MM.1S (cell line): Measurements from ENCODE around the gene PAM16.

Source experiments
- DNase-seq: peaks from one replicate; pipeline ENCODE4 v3.0.0-alpha.2; 2015
- H2AFZ ChIP-seq: fragments of 300-600 bp; sonication (generic); 2 replicates; pipeline ENCODE4 v1.6.0; 2016; ENCODE audit warnings: antibody characterized with exemption, low read length
- H3F3A ChIP-seq: fragments of 300-600 bp; sonication (generic); 2 replicates; pipeline ENCODE4 v1.6.1; 2016; ENCODE audit warnings: mild to moderate bottlenecking, antibody characterized with exemption, low read length, moderate library complexity, mixed read lengths; ENCODE audit not compliant: insufficient read depth
- H3K27ac ChIP-seq: fragments of 300-600 bp; sonication (generic); 2 replicates; pipeline ENCODE4 v1.5.1; 2016; ENCODE audit warnings: mild to moderate bottlenecking, low read length
- H3K27me3 ChIP-seq: fragments of 300-600 bp; sonication (generic); replicated peaks from 2 replicates; pipeline ENCODE4 v1.6.0; 2016; ENCODE audit warnings: low read length; ENCODE audit not compliant: insufficient read depth
- H3K36me3 ChIP-seq: fragments of 300-600 bp; sonication (generic); replicated peaks from 2 replicates; pipeline ENCODE4 v1.6.1; 2016; ENCODE audit warnings: mild to moderate bottlenecking, low read length, mixed read lengths; ENCODE audit not compliant: insufficient read depth
- H3K4me1 ChIP-seq: fragments of 300-600 bp; sonication (generic); 2 replicates; pipeline ENCODE4 v1.6.1; 2016; ENCODE audit warnings: low read length, mixed read lengths
- H3K4me2 ChIP-seq: fragments of 300-600 bp; sonication (generic); 2 replicates; pipeline ENCODE4 v1.6.0; 2016; ENCODE audit warnings: low read depth, low read length
- H3K4me3 ChIP-seq: fragments of 300-600 bp; sonication (generic); 2 replicates; pipeline ENCODE4 v1.5.1; 2016; ENCODE audit warnings: low read length, mixed read lengths
- H3K79me2 ChIP-seq: fragments of 300-600 bp; sonication (generic); 2 replicates; pipeline ENCODE4 v1.6.1; 2016; ENCODE audit warnings: mixed run types, low read length, mixed read lengths
- H3K9ac ChIP-seq: fragments of 300-600 bp; sonication (generic); 2 replicates; pipeline ENCODE4 v1.6.1; 2016; ENCODE audit warnings: low read length, mixed read lengths
- H3K9me2 ChIP-seq: fragments of 300-600 bp; sonication (generic); replicated peaks from 2 replicates; pipeline ENCODE4 v1.6.1; 2016; ENCODE audit warnings: mild to moderate bottlenecking, low read length, mixed read lengths; ENCODE audit not compliant: insufficient read depth
- H3K9me3 ChIP-seq: fragments of 300-600 bp; sonication (generic); replicated peaks from 2 replicates; pipeline ENCODE4 v1.6.1; 2016; ENCODE audit warnings: mild to moderate bottlenecking, low read length, mixed read lengths; ENCODE audit not compliant: insufficient read depth
- H4K20me1 ChIP-seq: fragments of 300-600 bp; sonication (generic); 2 replicates; pipeline ENCODE4 v1.6.1; 2016; ENCODE audit warnings: mild to moderate bottlenecking, low read length, moderate library complexity, mixed read lengths; ENCODE audit not compliant: insufficient read depth
- CTCF ChIP-seq: fragments of 300-600 bp; sonication (generic); IDR thresholded peaks from 2 replicates; pipeline ENCODE4 v1.5.1; 2016; ENCODE audit warnings: antibody characterized with exemption, low read length, mixed read lengths
- EZH2 ChIP-seq: fragments of 300-600 bp; sonication (generic); optimal IDR thresholded peaks from 2 replicates; pipeline ENCODE3; 2017; ENCODE audit warnings: low read depth, mild to moderate bottlenecking, antibody characterized with exemption, low read length, mixed read lengths
- EZH2phosphoT487 ChIP-seq: fragments of 300-600 bp; sonication (generic); IDR thresholded peaks from 2 replicates; pipeline ENCODE4 v1.6.1; 2018; ENCODE audit warnings: antibody characterized with exemption, low read length

The PAM16 gene

GRCh38 chr16:4378161-4378666, 27.1 kb upstream of the PAM16 start:
- DNase-seq = no peak
- Histone ChIP-seq H3K4me2 (no peak overlapping the region), H3K9me3 (no peaks in the 10 kb centered on the region), H3F3A (no peaks in the 10 kb centered on the region), H2AFZ (no peak overlapping the region), H3K4me3 (no peak overlapping the region), H3K9me2 (no peaks in the 10 kb centered on the region), H3K79me2 (no peaks in the 10 kb centered on the region; the same call in 1 of the 2 replicates), H3K27ac (no peak overlapping the region), H3K27me3 (no peaks in the 10 kb centered on the region), H3K36me3 (no peaks in the 10 kb centered on the region), H4K20me1 (no peaks in the 10 kb centered on the region), H3K4me1 (no peaks in the 10 kb centered on the region), H3K9ac (no peak overlapping the region)
- TF ChIP-seq EZH2 = no peak
- no peak for TF ChIP-seq CTCF
- no peak for TF ChIP-seq EZH2phosphoT487

- H3K9ac ChIP-seq = no peak overlapping the region
- H4K20me1 ChIP-seq = no peaks in the 10 kb centered on the region
- H2AFZ ChIP-seq = no peak overlapping the region
- H3K4me1 ChIP-seq = no peaks in the 10 kb centered on the region
- no peak overlapping the region for H3K4me3 ChIP-seq
- TF ChIP-seq EZH2 (no peak), CTCF (no peak), EZH2phosphoT487 (no peak)
- no peaks in the 10 kb centered on the region for H3K9me3 ChIP-seq
- H3F3A ChIP-seq = no peaks in the 10 kb centered on the region
- H3K27ac ChIP-seq = no peak overlapping the region
- no peaks in the 10 kb centered on the region for H3K36me3 ChIP-seq
- no peaks in the 10 kb centered on the region; the same call in 1 of the 2 replicates for H3K79me2 ChIP-seq
- H3K4me2 ChIP-seq = no peak overlapping the region
- no peak for DNase-seq
- no peaks in the 10 kb centered on the region for H3K27me3 ChIP-seq
- H3K9me2 ChIP-seq = no peaks in the 10 kb centered on the region
These were observed 26.5 kb upstream of the PAM16 start for GRCh38 chr16:4377573-4378154.

GRCh38 chr16:4376893-4377572, 25.9 kb upstream of the PAM16 start:
- H3K36me3 ChIP-seq = no peaks in the 10 kb centered on the region
- no peaks in the 10 kb centered on the region for H3K9me2 ChIP-seq
- no peak overlapping the region for H3K9ac ChIP-seq
- no peaks in the 10 kb centered on the region for H3F3A ChIP-seq
- no peak for DNase-seq
- H3K9me3 ChIP-seq = no peaks in the 10 kb centered on the region
- H3K27ac ChIP-seq = no peak overlapping the region
- no peaks in the 10 kb centered on the region for H3K4me1 ChIP-seq
- no peak for TF ChIP-seq EZH2phosphoT487
- TF ChIP-seq CTCF = no peak
- no peak for TF ChIP-seq EZH2
- no peak overlapping the region for H2AFZ ChIP-seq
- H3K27me3 ChIP-seq = no peaks in the 10 kb centered on the region
- H4K20me1 ChIP-seq = no peaks in the 10 kb centered on the region
- no peak overlapping the region for H3K4me3 ChIP-seq
- peaks cover 4% of the 10 kb centered on the region; the same call in 1 of the 2 replicates for H3K79me2 ChIP-seq
- no peak overlapping the region for H3K4me2 ChIP-seq
